DOHH2 (cell line): Measurements from ENCODE around the gene PLPP7.

Source experiments
- CTCF ChIP-seq: fragments of 200-600 bp; sonication (generic); IDR thresholded peaks from one replicate; pipeline ENCODE4 v1.5.1; 2014; ENCODE audit warnings: antibody characterized with exemption, mild to moderate bottlenecking, low read depth, low read length; ENCODE audit not compliant: poor library complexity, severe bottlenecking
- EZH2phosphoT487 ChIP-seq: fragments of 200-600 bp; sonication (generic); IDR thresholded peaks from 2 replicates; pipeline ENCODE4 v1.6.1; 2017; ENCODE audit warnings: borderline replicate concordance, mild to moderate bottlenecking, antibody characterized with exemption, low read length, moderate library complexity, mixed read lengths

- no peak for TF ChIP-seq CTCF
- no peak for TF ChIP-seq EZH2phosphoT487
Observed at GRCh38 chr9:131282175-131282574, 7.3 kb upstream of the PLPP7 start.
